Neural cell (in vitro differentiated cells): ENCODE results near the gene RBBP7.

Experiments
- EP300 ChIP-seq: fragments of 450-650 bp; conservative IDR thresholded peaks from 2 replicates; pipeline ENCODE4 v1.6.1; 2014; ENCODE audit warnings: antibody characterized with exemption, mild to moderate bottlenecking, moderate library complexity; ENCODE audit not compliant: poor library complexity, severe bottlenecking
- EZH2 ChIP-seq: fragments of 200-600, 300-800 bp; shearing (Covaris generic), sonication (generic); IDR thresholded peaks from 2 replicates; pipeline ENCODE4 v1.6.1; 2014; ENCODE audit warnings: antibody characterized with exemption, low read length, borderline replicate concordance, mild to moderate bottlenecking; ENCODE audit not compliant: insufficient read depth, poor library complexity, severe bottlenecking
- MXI1 ChIP-seq: fragments of 450-650 bp; conservative IDR thresholded peaks from 2 replicates; pipeline ENCODE4 v1.6.1; 2014; ENCODE audit warnings: antibody characterized with exemption, mild to moderate bottlenecking; ENCODE audit not compliant: poor library complexity, severe bottlenecking
- POLR2AphosphoS5 ChIP-seq: IDR thresholded peaks from 2 replicates; pipeline ENCODE4 v1.6.1; 2012
- SMC3 ChIP-seq: fragments of 450-650 bp; conservative IDR thresholded peaks from 2 replicates; pipeline ENCODE4 v1.6.1; 2014; ENCODE audit warnings: antibody characterized with exemption, mild to moderate bottlenecking, moderate library complexity; ENCODE audit not compliant: poor library complexity
- TF ChIP-seq, protein P1 (sequence below): fragments of 450-650 bp; IDR thresholded peaks from 2 replicates; pipeline ENCODE4 v1.5.1; 2014; ENCODE audit warnings: antibody characterized with exemption, mild to moderate bottlenecking, moderate library complexity; ENCODE audit not compliant: poor library complexity, severe bottlenecking

DNA sequence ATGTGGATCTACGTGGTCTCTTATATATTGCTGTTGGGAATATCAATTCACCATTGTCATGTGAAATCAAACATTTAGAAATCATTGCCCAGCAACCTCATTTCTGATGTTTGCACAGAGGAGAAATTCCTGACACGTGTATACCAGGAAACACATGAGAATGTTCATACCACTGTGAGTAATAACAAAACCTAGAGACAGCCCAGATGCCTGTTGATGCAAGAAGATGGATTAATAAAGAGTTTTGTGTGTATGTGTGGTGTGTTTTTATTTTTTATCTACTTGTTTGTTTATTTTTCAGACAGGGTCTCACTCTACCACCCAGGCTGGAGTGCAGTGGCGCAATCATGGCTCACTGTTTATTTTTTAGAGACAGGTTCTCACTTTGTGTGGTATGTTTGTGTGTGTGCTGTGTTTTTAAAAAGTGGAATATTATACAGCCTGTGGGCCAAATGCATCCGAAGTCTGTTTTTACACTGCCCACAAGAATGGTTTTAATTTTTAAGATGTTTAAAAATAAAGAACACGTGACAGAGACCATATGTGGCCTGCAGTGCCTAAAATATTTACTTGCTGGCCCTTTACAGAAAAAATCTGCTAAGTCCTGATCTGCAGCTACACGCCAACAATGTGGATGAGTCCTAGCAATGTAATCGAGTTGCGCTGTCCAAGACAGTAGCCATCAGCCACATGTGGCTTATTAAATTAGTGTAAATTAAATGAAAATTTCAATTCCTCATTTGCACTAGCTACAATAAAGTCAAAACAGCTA, 44.7 kb downstream of the RBBP7 start:
- TF ChIP-seq EZH2 = no peak
- TF ChIP-seq, protein P1, sequence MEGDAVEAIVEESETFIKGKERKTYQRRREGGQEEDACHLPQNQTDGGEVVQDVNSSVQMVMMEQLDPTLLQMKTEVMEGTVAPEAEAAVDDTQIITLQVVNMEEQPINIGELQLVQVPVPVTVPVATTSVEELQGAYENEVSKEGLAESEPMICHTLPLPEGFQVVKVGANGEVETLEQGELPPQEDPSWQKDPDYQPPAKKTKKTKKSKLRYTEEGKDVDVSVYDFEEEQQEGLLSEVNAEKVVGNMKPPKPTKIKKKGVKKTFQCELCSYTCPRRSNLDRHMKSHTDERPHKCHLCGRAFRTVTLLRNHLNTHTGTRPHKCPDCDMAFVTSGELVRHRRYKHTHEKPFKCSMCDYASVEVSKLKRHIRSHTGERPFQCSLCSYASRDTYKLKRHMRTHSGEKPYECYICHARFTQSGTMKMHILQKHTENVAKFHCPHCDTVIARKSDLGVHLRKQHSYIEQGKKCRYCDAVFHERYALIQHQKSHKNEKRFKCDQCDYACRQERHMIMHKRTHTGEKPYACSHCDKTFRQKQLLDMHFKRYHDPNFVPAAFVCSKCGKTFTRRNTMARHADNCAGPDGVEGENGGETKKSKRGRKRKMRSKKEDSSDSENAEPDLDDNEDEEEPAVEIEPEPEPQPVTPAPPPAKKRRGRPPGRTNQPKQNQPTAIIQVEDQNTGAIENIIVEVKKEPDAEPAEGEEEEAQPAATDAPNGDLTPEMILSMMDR = no peak
- TF ChIP-seq MXI1 = no peak
- TF ChIP-seq POLR2AphosphoS5 = no peak
- TF ChIP-seq EP300 = no peak
- no peak for TF ChIP-seq SMC3
